Upper lobe of left lung (tissue), 4 donors: ENCODE measurements around the gene APOC3.

ENCODE experiments used
- EP300 ChIP-seq, 4 donors: sonication (generic); formaldehyde crosslinking; IDR thresholded peaks; one replicate each; pipeline ENCODE4 v1.5.1; 2017; ENCODE audit warnings: antibody characterized with exemption in 4 of 4, control low read depth in 2 of 4
- POLR2A ChIP-seq, 4 donors: fragments of 450-650 bp; IDR thresholded peaks; one replicate each; pipeline ENCODE4 v1.5.1; 2016 to 2017; ENCODE audit warnings: antibody characterized with exemption in 4 of 4, mild to moderate bottlenecking in 2 of 4
- POLR2AphosphoS5 ChIP-seq, 2 donors: sonication (generic); formaldehyde crosslinking; IDR thresholded peaks; one replicate each; pipeline ENCODE4 v1.5.1; 2017; ENCODE audit warnings: antibody characterized with exemption in 2 of 2
- TF ChIP-seq, protein P1 (sequence below), 6 experiments: fragments of 450-650 bp in 4 of 6; fragments of 200-600 bp in 2 of 6; sonication (generic) in 2 of 6; IDR thresholded peaks; one replicate each; pipeline ENCODE4 v1.5.1; 2016 to 2019; ENCODE audit warnings: antibody characterized with exemption in 6 of 6

DNA sequence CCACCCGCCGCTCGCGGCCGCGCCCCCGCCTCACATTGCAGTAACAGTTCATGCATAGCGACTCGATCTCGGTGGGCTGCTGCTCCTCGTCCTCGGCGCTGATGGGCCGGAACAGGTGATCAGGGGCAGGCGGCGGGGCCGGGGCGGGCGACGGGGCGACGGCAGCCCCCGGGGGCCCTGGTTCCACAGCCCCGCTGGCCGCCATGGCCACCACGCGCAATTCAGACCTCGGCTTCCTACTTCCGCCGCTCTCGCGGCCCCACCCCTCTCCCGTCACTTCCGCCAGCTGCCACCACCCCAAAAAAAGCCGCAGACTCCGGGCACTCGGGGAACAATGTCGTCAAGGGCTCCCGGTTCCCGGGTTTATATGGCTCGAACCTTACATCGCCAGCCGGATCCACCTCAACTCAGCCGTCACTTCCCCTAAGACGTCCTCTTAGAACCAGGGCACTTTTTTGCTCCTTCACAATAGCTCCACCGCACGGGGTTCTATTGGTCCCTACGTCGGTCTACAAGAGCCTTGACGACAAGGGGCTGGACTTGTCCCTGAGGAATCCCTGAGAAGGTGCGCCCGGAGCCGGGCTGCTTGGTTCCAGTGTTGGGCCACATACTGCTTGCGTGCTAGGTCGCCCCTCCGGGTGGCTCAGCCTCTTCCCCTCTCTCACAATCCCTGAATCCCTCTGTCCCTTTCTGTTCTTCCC, 41.8 kb upstream of the APOC3 start, which contains the start of gene ZPR1:
- TF ChIP-seq, protein P1, sequence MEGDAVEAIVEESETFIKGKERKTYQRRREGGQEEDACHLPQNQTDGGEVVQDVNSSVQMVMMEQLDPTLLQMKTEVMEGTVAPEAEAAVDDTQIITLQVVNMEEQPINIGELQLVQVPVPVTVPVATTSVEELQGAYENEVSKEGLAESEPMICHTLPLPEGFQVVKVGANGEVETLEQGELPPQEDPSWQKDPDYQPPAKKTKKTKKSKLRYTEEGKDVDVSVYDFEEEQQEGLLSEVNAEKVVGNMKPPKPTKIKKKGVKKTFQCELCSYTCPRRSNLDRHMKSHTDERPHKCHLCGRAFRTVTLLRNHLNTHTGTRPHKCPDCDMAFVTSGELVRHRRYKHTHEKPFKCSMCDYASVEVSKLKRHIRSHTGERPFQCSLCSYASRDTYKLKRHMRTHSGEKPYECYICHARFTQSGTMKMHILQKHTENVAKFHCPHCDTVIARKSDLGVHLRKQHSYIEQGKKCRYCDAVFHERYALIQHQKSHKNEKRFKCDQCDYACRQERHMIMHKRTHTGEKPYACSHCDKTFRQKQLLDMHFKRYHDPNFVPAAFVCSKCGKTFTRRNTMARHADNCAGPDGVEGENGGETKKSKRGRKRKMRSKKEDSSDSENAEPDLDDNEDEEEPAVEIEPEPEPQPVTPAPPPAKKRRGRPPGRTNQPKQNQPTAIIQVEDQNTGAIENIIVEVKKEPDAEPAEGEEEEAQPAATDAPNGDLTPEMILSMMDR (IDR thresholded peaks at IDR 0.05), result peak in 3 of 6 experiments; percentile 28 to 47 (median 45)
- TF ChIP-seq EP300 (IDR thresholded peaks at IDR 0.05), result no peak
- peak; percentile 23 to 88 (median 73) for TF ChIP-seq POLR2A (IDR thresholded peaks at IDR 0.05)
- peak; percentile 72 to 79 for TF ChIP-seq POLR2AphosphoS5 (IDR thresholded peaks at IDR 0.05)
